OCI-LY3 (cell line): ENCODE results near the gene SGCA.

Experiments
- CTCF ChIP-seq: fragments of 200-600, 300-600 bp; sonication (generic); IDR thresholded peaks from 2 replicates; pipeline ENCODE4 v1.5.1; 2014; ENCODE audit warnings: antibody characterized with exemption, low read length, low read depth
- EZH2phosphoT487 ChIP-seq: fragments of 200-600 bp; shearing (Covaris generic); IDR thresholded peaks from 2 replicates; pipeline ENCODE4 v1.6.1; 2018; ENCODE audit warnings: antibody characterized with exemption, mixed run types, low read depth

DNA sequence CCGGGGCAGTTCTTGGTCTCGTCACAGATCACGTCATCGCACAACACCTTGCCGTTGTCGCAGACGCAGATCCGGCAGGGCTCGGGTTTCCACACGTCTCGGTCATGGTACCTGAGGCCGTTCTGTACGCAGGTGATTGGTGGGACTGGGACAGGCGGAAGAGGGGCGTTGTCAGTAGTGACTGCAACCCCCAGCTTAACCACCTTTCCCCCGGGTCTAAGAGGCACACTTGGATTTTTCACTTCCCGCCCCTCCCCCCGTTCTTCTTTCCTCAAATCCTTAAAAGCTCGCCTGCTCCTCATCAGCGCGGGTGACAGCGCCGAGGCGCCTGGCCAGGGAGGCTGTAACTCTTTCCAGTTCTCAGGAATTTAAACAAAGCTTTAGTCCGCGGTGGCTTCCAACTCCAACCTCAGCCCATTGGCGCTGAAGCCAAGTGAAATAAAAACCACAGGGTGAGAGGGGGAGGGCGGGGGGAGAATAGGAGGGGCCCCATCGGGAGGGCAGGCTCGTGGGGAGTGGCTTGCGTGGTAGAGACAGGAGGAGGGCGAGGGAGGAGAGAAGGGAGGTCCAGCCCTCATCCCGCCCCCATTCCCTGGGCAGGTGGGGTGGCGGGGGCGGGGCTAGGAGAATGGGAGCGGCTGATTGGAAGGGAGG, 34.1 kb downstream of the SGCA start:
- TF ChIP-seq CTCF (no peak), EZH2phosphoT487 (no peak)
